Measurements from ENCODE around the gene IP6K1.
A peak's percentile ranks its signal among the peaks of the same experiment; 100 is the strongest.
"Not testable (repeated sequence)": the region's sequence is repeated elsewhere in the genome, so short reads cannot be mapped to it uniquely, and the experiment has no call there.

Gene IP6K1

DNA sequence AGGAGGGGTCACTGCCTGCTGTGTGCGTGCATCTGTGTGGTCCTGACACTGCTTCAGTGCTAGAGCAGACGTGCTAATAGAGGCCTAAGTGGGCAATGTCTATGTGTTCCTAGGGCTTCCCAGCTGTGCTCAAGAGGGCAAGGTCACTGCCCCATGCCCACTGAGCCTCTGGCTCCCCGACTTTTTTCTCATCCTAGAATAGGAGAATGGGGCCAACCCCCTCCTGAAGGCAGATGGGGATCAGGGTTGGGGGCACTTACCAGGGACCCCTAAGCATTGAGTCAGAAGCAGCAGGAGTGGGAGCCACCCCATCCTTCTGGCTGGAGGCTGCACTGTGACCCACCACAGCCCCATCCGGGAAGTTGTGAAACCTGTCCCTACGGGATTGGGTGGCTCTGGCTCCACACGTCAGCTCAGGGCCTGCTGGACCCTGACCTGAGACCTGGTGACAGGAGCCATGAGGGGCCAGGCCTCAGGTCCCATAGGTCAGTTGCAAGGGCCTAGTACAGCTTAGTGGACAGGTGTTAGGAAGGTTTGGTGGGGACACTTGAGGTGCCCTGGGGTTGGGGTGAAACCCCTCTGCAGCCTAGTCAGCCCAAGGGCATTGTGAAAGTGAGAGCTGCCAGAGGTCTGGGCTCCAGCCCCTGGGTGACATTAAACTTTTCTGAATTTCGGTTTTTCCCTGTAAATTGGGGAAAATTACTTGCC lies 97.8 kb downstream of the IP6K1 start:
- not testable (repeated sequence) for ATAC-seq, DNase-seq

DNA sequence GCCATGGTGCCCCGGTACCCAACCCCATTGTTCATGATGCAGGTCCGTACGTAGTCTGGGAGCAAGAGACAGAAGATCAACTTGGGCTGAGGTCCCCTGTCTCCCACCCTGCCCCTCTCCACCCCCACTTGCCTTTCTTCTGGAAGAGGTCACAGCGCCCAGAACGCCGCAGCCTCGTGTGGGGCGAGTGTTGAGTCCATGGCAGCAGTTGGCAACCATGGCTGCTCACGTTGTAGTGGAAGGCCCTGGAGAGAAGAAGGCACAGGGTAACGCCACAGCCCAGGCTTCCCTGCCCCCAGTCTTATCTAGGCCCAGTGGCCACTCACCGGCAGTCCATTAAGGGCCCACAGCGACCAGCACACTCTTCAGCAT lies 98.9 kb downstream of the IP6K1 start:
- not testable (repeated sequence) for ATAC-seq, DNase-seq

GRCh38 chr3:49686769-49687423 lies 99.4 kb downstream of the IP6K1 start:
- ATAC-seq (peak; percentile 34), DNase-seq (peak; percentile 65)

GRCh38 chr3:49686346-49686745 lies 100.0 kb downstream of the IP6K1 start:
- ATAC-seq: peak; percentile 9
- DNase-seq: peak; percentile 44

GRCh38 chr3:49685846-49686245 lies 100.5 kb downstream of the IP6K1 start:
- DNase-seq, ATAC-seq: not testable (repeated sequence)

DNA sequence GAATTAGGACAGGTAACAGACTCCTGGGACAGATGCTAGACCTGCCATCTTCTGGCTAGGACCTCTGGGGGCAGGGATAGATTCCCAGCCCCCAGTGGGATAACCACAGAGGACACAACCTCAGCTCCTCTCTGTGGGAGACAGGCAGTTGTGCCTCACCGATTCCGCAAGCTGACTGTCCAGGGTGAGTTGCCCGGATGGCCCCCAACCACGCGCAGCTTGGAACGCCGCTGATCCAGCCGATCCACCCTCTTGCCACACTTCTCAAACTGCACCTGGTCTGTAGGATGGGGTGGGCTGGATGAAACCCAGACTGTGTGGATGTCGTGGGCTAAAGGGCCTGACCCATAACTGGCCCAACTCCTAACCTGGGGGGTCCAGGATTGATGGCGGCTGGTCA lies 101.2 kb downstream of the IP6K1 start:
- not testable (repeated sequence) for ATAC-seq, DNase-seq

- DNase-seq, ATAC-seq: not testable (repeated sequence)
These were observed 101.9 kb downstream of the IP6K1 start for GRCh38 chr3:49684453-49684852.

GRCh38 chr3:49683162-49683561 lies 103.2 kb downstream of the IP6K1 start:
- no peak for ATAC-seq

DNA sequence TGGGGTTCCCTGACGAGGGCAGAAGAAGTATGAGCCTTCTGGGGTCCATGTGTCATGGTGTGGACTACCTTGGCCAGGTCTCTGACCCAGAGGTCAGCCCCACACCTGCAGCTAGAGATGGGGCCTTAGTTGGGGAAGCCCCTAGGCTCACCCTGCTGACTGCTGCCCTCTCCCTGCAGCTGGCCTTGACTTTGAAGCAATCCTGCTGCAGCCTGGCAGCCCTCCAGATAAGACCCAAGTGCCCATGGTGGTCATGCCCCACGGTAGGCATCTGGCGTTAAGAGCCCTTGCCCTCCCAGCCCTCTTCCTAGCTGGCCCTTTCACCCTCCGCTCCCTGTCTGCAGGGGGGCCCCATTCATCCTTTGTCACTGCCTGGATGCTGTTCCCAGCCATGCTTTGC lies 104.8 kb downstream of the IP6K1 start:
- ATAC-seq (no peak), DNase-seq (no peak)

More at GRCh38 chr3:49683162-49683561, 103.2 kb downstream of the IP6K1 start:
- no peak for DNase-seq

- no peak for DNase-seq
- ATAC-seq: no peak
These were observed 105.2 kb downstream of the IP6K1 start for GRCh38 chr3:49681232-49681522.

- DNase-seq (no peak), ATAC-seq (no peak)
These were observed 105.7 kb downstream of the IP6K1 start for GRCh38 chr3:49680493-49681231.

DNA sequence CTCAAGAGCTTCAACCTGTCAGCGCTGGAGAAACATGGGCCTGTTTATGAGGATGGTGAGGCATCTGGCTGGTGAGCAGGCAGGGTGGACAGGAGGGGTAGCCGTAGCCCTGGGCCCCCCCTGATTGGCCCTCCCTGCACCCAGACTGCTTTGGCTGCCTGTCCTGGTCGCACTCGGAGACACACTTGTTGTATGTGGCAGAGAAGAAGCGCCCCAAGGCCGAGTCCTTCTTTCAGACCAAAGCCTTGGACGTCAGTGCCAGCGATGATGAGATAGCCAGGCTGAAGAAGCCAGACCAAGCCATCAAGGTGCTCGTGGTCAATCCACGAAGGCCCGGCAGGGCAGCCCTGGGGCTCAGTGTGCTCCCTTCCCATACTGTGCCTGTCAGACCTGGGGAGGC lies 110.4 kb downstream of the IP6K1 start:
- DNase-seq: no peak
- ATAC-seq: no peak

DNA sequence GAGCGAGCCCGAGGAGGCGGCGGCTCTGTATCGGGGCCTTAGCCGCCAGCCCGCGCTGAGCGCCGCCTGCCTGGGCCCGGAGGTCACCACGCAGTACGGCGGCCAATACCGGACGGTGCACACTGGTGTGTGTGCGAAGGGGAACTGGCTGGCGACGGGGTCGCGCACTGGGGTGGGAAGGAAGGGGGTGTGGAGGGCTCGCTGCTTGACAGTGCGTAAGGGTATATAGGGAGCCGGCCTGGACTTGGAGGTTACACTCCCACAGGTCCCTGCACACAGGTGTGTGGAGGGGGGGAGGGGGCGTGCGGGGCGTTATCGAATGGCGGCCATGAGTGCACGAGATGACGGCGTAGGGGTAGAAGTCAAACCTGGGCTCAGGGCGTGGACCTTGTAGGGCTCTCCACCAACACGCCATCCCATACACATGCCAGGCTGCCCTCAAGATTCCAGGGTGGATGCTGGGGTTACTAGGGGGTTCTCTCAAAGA lies 111.8 kb downstream of the IP6K1 start:
- peak; percentile 38 for DNase-seq
- peak; percentile 4 for ATAC-seq
